Stomach (tissue), 4 donors: ENCODE measurements around the gene TRAF6.

Experiments
- EP300 ChIP-seq: sonication (generic); formaldehyde crosslinking; IDR thresholded peaks from one replicate; pipeline ENCODE4 v1.6.1; 2017; ENCODE audit warnings: antibody characterized with exemption
- POLR2AphosphoS5 ChIP-seq, 3 donors: sonication (generic); formaldehyde crosslinking; IDR thresholded peaks; one replicate each; pipeline ENCODE4 v1.6.1; 2016; ENCODE audit warnings: antibody characterized with exemption in 3 of 3
- TF ChIP-seq, protein P1 (sequence below), 7 experiments: fragments of 450-650 bp in 4 of 7; fragments of 200-600 bp in 3 of 7; sonication (generic) in 3 of 7; IDR thresholded peaks; one replicate each; pipeline ENCODE4 v1.5.1; 2016 to 2019; ENCODE audit warnings: antibody characterized with exemption in 7 of 7, control low read depth in 2 of 7, mild to moderate bottlenecking in 1 of 7

DNA sequence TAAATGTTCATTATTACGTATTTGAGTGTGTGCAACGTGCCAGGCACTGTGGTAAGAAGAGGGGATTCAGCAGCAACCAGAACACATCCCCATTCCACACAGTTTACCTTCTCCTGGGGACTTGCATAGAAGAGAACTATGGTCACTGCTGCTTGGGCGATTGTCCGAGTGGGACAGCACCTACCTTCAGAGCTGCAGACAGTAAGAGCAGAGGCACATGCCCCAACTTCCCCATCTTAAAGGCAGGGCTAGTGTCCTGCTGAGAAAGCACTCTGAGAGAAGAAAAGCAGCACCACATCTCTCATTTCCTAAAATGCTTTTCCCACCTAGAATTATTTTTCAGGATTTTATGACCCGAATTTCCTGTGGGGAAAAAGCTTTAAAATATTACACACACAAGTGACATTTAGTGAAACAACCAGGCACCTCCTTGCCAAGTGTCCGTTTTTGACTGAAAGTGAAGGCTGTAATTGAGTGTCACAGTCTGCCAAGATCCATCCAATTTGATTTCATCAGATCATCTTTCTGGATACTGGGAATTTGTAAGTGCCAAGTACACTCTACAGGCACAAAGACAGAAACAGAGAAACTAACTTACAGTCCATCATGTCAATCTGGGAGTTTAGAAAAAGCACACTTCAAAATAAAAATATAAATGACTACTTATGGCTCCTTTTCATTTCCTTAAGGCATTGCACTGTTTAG, 24.6 kb downstream of the TRAF6 start:
- TF ChIP-seq EP300 (no peak), POLR2AphosphoS5 (IDR thresholded peaks at IDR 0.05) (no peak)
- TF ChIP-seq, protein P1, sequence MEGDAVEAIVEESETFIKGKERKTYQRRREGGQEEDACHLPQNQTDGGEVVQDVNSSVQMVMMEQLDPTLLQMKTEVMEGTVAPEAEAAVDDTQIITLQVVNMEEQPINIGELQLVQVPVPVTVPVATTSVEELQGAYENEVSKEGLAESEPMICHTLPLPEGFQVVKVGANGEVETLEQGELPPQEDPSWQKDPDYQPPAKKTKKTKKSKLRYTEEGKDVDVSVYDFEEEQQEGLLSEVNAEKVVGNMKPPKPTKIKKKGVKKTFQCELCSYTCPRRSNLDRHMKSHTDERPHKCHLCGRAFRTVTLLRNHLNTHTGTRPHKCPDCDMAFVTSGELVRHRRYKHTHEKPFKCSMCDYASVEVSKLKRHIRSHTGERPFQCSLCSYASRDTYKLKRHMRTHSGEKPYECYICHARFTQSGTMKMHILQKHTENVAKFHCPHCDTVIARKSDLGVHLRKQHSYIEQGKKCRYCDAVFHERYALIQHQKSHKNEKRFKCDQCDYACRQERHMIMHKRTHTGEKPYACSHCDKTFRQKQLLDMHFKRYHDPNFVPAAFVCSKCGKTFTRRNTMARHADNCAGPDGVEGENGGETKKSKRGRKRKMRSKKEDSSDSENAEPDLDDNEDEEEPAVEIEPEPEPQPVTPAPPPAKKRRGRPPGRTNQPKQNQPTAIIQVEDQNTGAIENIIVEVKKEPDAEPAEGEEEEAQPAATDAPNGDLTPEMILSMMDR (IDR thresholded peaks at IDR 0.05): no peak
